Measurements from ENCODE around the gene CEMIP. TPM values are rescaled to one million over a fixed set of nuclear protein-coding genes. Genes with fewer than 3 reads are reported as not detected.

Gene CEMIP
- total RNA-seq, 1 experiment from 2014 or later: 0.61 TPM

DNA sequence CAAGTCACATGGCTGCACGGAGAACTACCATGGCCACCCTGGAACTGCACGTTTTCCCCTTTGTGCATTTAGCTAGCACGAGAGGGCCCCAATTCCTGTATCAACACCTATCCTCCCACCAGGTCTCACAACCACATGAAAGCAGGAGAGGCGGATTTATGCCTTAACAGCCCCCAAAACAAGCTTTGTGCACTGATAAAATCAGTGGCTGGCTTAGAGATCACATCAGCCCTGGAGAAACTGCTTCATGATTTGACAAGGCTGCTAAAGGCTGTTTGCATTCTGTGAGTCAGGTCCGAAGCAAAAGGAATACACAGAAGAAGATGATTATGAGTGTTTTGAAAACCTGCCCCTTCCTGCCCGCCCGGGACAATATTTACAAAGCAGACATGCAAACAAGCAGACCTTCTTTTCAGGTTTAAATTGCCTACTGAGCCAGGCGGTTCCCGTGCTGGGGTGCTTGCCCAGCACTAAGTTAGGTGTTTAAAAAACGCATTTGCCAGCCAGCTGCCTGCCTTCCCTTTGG is 25.9 kb downstream of the CEMIP start:
- Histone ChIP-seq H3K4me3 (no peak overlapping the region), H3K27ac (no peak overlapping the region), H3K27me3 (ENCODE audit: insufficient read depth, low read depth) (no peaks in the 10 kb centered on the region), H3K36me3 (ENCODE audit: low read depth) (no peaks in the 10 kb centered on the region), H3K9me2 (ENCODE audit: insufficient read depth) (no peaks in the 10 kb centered on the region), H3F3A (ENCODE audit: insufficient read depth, low read depth) (no peaks in the 10 kb centered on the region; the same call in 1 of the 2 replicates), H3K4me2 (peak overlapping the region; percentile 40; the same call in 1 of the 2 replicates), H3K79me2 (ENCODE audit: low read depth) (no peaks in the 10 kb centered on the region), H3K9me3 (ENCODE audit: insufficient read depth, low read depth) (no peaks in the 10 kb centered on the region), H3K4me1 (replicated peaks; ENCODE audit: insufficient read depth) (no peaks in the 10 kb centered on the region; the same call in 1 of the 2 replicates), H4K20me1 (ENCODE audit: insufficient read depth) (no peaks in the 10 kb centered on the region), H2AFZ (no peak overlapping the region)
- BruUV-seq (replicated peaks): no TSS peak
- intact Hi-C loops (cut with micrococcal nuclease; ENCODE audit: unreplicated experiment): no loop called here
- ChIA-PET CTCF (no interaction called here), POLR2A (ENCODE audit: unreplicated experiment) (no interaction called here)
- TF ChIP-seq EZH2 (IDR thresholded peaks at IDR 0.05; ENCODE audit: low read depth) (no peak), CTCF (conservative IDR thresholded peaks at IDR 0.05) (no peak)
- DNase-seq: peak; percentile 1 to 39

GRCh38 chr15:80811781-80812315 is 32.7 kb downstream of the CEMIP start:
- Histone ChIP-seq H3K36me3 (ENCODE audit: low read depth) (no peaks in the 10 kb centered on the region), H3K4me3 (no peak overlapping the region), H4K20me1 (ENCODE audit: insufficient read depth) (no peaks in the 10 kb centered on the region), H3K9me3 (ENCODE audit: insufficient read depth, low read depth) (no peaks in the 10 kb centered on the region), H3K27ac (no peak overlapping the region), H3F3A (ENCODE audit: insufficient read depth, low read depth) (no peaks in the 10 kb centered on the region), H3K4me1 (replicated peaks; ENCODE audit: insufficient read depth) (no peaks in the 10 kb centered on the region), H3K9me2 (ENCODE audit: insufficient read depth) (no peaks in the 10 kb centered on the region), H2AFZ (no peak overlapping the region), H3K79me2 (ENCODE audit: low read depth) (no peaks in the 10 kb centered on the region), H3K4me2 (no peak overlapping the region), H3K27me3 (ENCODE audit: insufficient read depth, low read depth) (no peaks in the 10 kb centered on the region)
- no peak for DNase-seq
- no peak for TF ChIP-seq EZH2 (IDR thresholded peaks at IDR 0.05; ENCODE audit: low read depth)
- TF ChIP-seq CTCF (conservative IDR thresholded peaks at IDR 0.05): no peak
- BruUV-seq (replicated peaks): no TSS peak
- ChIA-PET CTCF (no interaction called here), POLR2A (ENCODE audit: unreplicated experiment) (no interaction called here)
- intact Hi-C loops (cut with micrococcal nuclease; ENCODE audit: unreplicated experiment): no loop called here

DNA sequence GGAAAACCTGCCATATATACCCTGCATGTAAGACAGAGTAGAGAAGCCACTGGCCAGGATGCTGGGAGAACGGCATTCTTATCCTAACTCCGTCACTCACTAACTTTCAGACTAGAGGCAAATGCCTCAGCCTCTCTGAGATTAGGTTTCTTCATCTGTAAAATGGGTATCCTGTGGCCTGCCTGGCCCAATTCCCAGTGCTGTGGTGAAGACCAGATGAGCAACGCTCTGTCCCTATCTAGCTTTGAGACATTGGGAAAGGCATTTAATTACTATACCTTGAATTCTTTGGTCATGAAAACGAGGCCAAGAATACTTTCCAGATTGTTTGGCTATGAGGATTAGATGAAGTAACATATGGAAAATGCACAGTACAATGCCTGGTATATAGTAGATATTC is 35.9 kb downstream of the CEMIP start:
- no peak overlapping the region for H3K27ac ChIP-seq
- CTCF ChIA-PET: no interaction called here
- intact Hi-C loops (cut with micrococcal nuclease; ENCODE audit: unreplicated experiment): no loop called here
- no peak for DNase-seq
- TF ChIP-seq EZH2 (IDR thresholded peaks at IDR 0.05; ENCODE audit: low read depth) (no peak), CTCF (conservative IDR thresholded peaks at IDR 0.05) (no peak)
- H3K79me2 ChIP-seq (ENCODE audit: low read depth): no peaks in the 10 kb centered on the region
- no peaks in the 10 kb centered on the region for H3F3A ChIP-seq (ENCODE audit: insufficient read depth, low read depth)
- H3K36me3 ChIP-seq (ENCODE audit: low read depth): no peaks in the 10 kb centered on the region
- POLR2A ChIA-PET (ENCODE audit: unreplicated experiment): no interaction called here
- H3K4me2 ChIP-seq: no peak overlapping the region
- H4K20me1 ChIP-seq (ENCODE audit: insufficient read depth): no peaks in the 10 kb centered on the region
- no peak overlapping the region for H2AFZ ChIP-seq
- H3K9me2 ChIP-seq (ENCODE audit: insufficient read depth): no peaks in the 10 kb centered on the region
- no peaks in the 10 kb centered on the region for H3K9me3 ChIP-seq (ENCODE audit: insufficient read depth, low read depth)
- no peaks in the 10 kb centered on the region for H3K4me1 ChIP-seq (replicated peaks; ENCODE audit: insufficient read depth)
- BruUV-seq (replicated peaks): no TSS peak
- no peaks in the 10 kb centered on the region for H3K27me3 ChIP-seq (ENCODE audit: insufficient read depth, low read depth)
- no peak overlapping the region for H3K4me3 ChIP-seq
